Breast epithelium (tissue), 4 donors: ENCODE measurements around the gene TSHZ1. TPM values are rescaled to one million over a fixed set of nuclear protein-coding genes. Genes with fewer than 3 reads are reported as not detected.
A peak's percentile ranks its signal among the peaks of the same experiment; 100 is the strongest.

Source experiments
- DNase-seq, 2 donors: peaks; one replicate each; pipeline ENCODE4 v3.0.0-alpha.2; 2019; ENCODE audit warnings: low spot score in 2 of 2
- H3K27ac ChIP-seq, 2 donors: fragments of 200-600 bp; sonication (generic) in 1 of 2; one replicate each; pipeline ENCODE4 v1.5.1; 2016 to 2019; ENCODE audit warnings: mild to moderate bottlenecking in 1 of 2
- H3K27me3 ChIP-seq, 2 donors: fragments of 200-600 bp; sonication (generic) in 1 of 2; one replicate each; pipeline versions ENCODE4 v1.5.1 to v1.6.0; 2017 to 2019; ENCODE audit warnings: control low read depth in 1 of 2, mild to moderate bottlenecking in 1 of 2
- H3K36me3 ChIP-seq: fragments of 200-600 bp; one replicate; pipeline ENCODE4 v1.5.1; 2019
- H3K4me1 ChIP-seq, 2 donors: fragments of 200-600 bp; sonication (generic); one replicate each; pipeline ENCODE4 v1.5.1; 2016 to 2019; ENCODE audit warnings: control low read depth in 1 of 2
- H3K4me3 ChIP-seq, 3 donors: fragments of 200-600 bp; sonication (generic); 1 replicate in 2 of 3; 2 replicates in 1 of 3; pipeline ENCODE4 v1.5.1; 2016 to 2019; ENCODE audit warnings: mild to moderate bottlenecking in 3 of 3, moderate library complexity in 2 of 3
- H3K9me3 ChIP-seq, 2 donors: fragments of 200-600 bp; sonication (generic) in 1 of 2; one replicate each; pipeline ENCODE4 v1.5.1; 2016 to 2019; ENCODE audit warnings: control low read depth in 1 of 2
- POLR2A ChIP-seq: fragments of 450-650 bp; IDR thresholded peaks from one replicate; pipeline ENCODE4 v1.6.1; 2016; ENCODE audit warnings: antibody characterized with exemption, mild to moderate bottlenecking, moderate library complexity
- POLR2AphosphoS5 ChIP-seq, 3 donors: sonication (generic); formaldehyde crosslinking; IDR thresholded peaks; one replicate each; pipeline ENCODE4 v1.6.1; 2017; ENCODE audit warnings: antibody characterized with exemption in 3 of 3
- intact Hi-C: fragments of 100-400 bp; cut with DNase I; formaldehyde crosslinking; loops from one replicate; pipeline ENCODE4 v1.15.1; 2023; ENCODE audit warnings: low total_unique reads
- total RNA-seq, 3 donors: library from RNA; depleted of rRNA; stranded (reverse); fragments of >200 nt; gene quantifications; one replicate each; pipeline ENCODE4 v1.1.0, GENCODE V29; 2016
- TF ChIP-seq, protein P1 (sequence below), 3 donors: fragments of 450-650 bp; IDR thresholded peaks; one replicate each; pipeline ENCODE4 v1.5.1; 2016 to 2017; ENCODE audit warnings: antibody characterized with exemption in 3 of 3, mild to moderate bottlenecking in 3 of 3, moderate library complexity in 3 of 3

TSHZ1 gene
- total RNA-seq, 3 donors from 2014 or later = 12.3 to 18.3 (median 16.4) TPM

DNA sequence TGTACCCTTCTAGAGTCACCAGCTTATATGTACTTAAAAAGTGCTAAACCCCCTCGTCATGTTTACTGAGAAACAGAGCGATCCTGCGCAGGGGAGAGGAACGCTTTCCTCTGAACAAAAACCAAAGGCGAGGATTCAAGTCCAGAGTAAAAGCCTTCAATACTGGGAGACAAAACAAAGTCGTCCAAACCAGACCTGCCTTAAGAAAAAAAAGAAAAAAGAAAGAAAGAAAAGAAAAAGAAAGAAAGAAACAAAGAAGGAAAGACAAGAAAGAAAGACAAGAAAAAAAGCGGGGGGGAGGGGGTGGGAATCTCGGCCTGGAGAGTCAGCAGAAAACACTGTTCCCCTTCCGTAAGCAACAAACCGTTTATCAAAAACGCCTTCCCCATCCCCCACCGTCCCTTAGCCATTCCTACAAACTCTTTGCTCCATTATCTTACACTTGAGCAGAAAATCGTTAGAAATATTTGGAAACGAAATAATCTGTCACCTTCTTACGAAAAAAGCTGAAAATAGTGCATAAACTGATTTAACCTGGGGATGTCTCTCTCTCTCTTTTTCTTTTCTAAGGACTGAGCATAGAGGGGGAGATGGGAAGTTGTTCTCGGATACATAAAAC is 5.0 kb upstream of the TSHZ1 start:
- no peaks in the 10 kb centered on the region for H3K36me3 ChIP-seq
- H3K9me3 ChIP-seq = no peaks in the 10 kb centered on the region
- peak overlapping the region; percentile 43 to 61 (median 52) for H3K4me3 ChIP-seq
- TF ChIP-seq POLR2AphosphoS5 (IDR thresholded peaks at IDR 0.05) (no peak), POLR2A (no peak)
- TF ChIP-seq, protein P1, sequence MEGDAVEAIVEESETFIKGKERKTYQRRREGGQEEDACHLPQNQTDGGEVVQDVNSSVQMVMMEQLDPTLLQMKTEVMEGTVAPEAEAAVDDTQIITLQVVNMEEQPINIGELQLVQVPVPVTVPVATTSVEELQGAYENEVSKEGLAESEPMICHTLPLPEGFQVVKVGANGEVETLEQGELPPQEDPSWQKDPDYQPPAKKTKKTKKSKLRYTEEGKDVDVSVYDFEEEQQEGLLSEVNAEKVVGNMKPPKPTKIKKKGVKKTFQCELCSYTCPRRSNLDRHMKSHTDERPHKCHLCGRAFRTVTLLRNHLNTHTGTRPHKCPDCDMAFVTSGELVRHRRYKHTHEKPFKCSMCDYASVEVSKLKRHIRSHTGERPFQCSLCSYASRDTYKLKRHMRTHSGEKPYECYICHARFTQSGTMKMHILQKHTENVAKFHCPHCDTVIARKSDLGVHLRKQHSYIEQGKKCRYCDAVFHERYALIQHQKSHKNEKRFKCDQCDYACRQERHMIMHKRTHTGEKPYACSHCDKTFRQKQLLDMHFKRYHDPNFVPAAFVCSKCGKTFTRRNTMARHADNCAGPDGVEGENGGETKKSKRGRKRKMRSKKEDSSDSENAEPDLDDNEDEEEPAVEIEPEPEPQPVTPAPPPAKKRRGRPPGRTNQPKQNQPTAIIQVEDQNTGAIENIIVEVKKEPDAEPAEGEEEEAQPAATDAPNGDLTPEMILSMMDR (IDR thresholded peaks at IDR 0.05) = no peak
- intact Hi-C loops = no loop called here
- no peak for DNase-seq
- H3K27ac ChIP-seq = peak overlapping the region; percentile 60 to 87
- H3K4me1 ChIP-seq = no peaks in the 10 kb centered on the region
- H3K27me3 ChIP-seq = no peaks in the 10 kb centered on the region

DNA sequence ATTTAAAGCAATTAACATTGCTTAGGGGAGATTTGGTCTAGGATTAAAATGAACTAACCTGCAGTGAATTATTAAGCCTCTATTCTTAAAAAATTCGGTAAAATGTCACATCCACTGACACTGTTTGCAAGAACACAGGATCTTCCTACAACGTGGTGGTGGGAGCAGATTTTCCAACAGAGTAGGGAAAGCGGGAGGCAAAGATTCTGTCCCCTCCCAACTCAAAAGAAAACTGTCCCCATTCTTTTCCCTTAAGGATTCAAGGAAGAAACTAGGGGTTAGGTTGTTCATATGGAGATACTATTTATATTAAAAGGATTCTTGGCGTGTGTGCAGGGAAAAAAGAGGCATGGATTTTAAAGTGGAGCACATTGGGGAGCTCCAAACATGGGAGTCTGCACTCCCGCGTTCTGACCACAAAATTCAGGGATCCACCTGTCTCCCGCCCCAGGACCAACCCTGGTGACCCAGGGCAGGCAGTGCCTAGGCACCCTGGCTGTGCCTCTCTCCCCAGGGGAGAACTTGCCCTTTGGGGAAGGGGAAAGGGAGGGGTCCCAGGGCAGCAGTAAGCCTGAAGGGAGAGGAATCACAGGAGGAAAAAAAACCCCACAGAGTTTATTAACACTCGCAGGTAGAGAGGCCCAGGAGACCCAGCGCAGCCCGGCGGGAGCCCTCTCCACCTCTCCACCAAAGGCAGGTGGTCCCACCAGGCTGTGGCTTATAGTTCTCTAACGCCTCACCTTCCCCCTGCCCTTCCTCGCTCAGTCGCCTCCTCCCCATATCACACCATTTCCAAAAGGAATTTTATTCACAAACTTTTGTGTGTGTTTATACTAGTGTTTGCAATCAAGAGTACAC is 3.9 kb upstream of the TSHZ1 start:
- TF ChIP-seq, protein P1 (IDR thresholded peaks at IDR 0.05) = no peak
- no peak for TF ChIP-seq POLR2AphosphoS5 (IDR thresholded peaks at IDR 0.05)
- no peak for TF ChIP-seq POLR2A
- no peaks in the 10 kb centered on the region for H3K36me3 ChIP-seq
- H3K4me1 ChIP-seq = no peaks in the 10 kb centered on the region
- no peaks in the 10 kb centered on the region for H3K9me3 ChIP-seq
- no peaks in the 10 kb centered on the region for H3K27me3 ChIP-seq
- peak overlapping the region; percentile 46 to 99 for H3K27ac ChIP-seq
- H3K4me3 ChIP-seq = peak overlapping the region; percentile 90 to 94 (median 93)
- no peak for DNase-seq
- intact Hi-C loops = no loop called here

DNA sequence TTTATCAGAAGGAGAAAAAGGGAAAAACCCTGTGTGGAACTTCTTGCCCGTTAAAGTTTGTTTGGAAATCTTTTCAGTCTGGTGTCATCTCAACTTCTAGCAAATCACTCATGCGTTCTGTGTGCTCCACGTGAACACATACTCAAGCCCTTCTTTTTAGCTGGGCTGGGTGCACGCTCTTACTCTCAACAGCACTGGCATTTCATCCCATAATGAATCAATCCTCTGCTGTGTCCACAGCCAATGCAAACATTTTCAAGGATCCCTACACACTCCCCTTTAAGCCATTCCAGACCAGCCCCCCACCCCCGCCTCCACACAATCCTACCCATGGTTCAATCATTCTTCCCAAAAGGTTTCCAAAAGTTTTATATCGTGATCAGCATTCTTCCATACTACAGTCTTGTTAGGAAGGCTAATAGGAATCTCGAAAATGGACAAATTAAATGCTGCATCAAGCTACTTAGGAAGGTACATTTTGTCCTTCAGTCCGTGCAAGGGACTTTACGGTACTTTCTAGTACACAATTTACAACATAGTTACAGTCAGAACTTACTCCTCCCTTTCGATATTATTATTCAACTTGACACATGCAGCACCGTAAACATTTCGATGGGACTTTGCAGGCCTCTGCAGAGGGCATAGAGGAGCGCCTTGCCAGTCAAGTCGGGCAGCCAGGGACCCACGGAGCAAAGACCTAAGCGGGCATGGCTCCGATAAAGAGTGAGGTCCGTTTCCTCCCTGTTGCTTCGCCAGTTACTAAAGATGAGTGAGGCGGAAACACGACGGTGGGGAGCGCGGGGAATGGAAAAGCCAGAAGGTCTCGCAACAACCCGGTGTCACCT is 3.1 kb upstream of the TSHZ1 start:
- peak in 1 of 2 donors; percentile 27 for DNase-seq
- H3K27me3 ChIP-seq = no peaks in the 10 kb centered on the region
- intact Hi-C loops = no loop called here
- no peaks in the 10 kb centered on the region for H3K36me3 ChIP-seq
- TF ChIP-seq POLR2AphosphoS5 (IDR thresholded peaks at IDR 0.05) (peak in 1 of 3 donors; percentile 14), POLR2A (no peak)
- H3K4me3 ChIP-seq = peak overlapping the region; percentile 90 to 94 (median 93)
- peak overlapping the region; percentile 95 to 99 for H3K27ac ChIP-seq
- no peaks in the 10 kb centered on the region for H3K4me1 ChIP-seq
- H3K9me3 ChIP-seq = no peaks in the 10 kb centered on the region

DNA sequence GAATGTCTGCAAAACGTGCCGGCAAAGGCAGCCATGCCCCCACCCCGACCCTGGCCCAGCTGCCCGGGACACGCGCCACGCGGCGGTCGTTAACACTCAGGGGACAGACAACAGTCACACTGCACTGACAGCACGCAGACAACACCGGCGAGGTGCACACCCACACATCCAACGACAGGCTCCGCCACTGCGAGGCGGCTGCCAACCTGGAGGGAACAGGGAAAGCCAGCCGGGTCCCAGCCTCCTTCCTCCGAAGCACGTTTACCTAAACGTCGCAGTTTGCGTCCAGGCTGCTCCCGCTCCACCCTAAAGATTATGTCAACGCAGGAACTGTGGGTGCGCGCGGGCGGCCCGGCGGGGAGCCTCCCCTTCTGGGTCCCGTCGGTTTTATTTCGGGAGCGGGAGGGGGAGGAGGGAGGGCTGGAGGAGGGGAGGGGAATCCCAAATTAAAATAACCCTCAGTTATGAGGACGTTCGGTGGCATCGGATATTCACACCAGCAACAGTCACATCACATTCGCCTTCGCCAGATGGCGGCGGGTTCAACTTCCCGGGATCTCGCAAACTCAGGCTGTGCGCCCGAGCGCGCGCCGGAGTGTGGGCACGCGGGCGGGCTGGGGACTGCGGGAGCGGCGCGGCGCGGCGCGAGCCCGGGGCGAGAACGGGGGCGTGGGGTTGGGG is 2.3 kb upstream of the TSHZ1 start:
- Histone ChIP-seq H3K9me3 (no peaks in the 10 kb centered on the region), H3K4me3 (peak overlapping the region; percentile 90 to 94 (median 93)), H3K27me3 (no peaks in the 10 kb centered on the region), H3K36me3 (no peaks in the 10 kb centered on the region), H3K27ac (peak overlapping the region; percentile 95 to 99), H3K4me1 (no peaks in the 10 kb centered on the region)
- peak in 1 of 2 donors; percentile 47 for DNase-seq
- intact Hi-C loops = no loop called here
- no peak for TF ChIP-seq POLR2A
- peak in 1 of 3 donors; percentile 24 for TF ChIP-seq POLR2AphosphoS5 (IDR thresholded peaks at IDR 0.05)

DNA sequence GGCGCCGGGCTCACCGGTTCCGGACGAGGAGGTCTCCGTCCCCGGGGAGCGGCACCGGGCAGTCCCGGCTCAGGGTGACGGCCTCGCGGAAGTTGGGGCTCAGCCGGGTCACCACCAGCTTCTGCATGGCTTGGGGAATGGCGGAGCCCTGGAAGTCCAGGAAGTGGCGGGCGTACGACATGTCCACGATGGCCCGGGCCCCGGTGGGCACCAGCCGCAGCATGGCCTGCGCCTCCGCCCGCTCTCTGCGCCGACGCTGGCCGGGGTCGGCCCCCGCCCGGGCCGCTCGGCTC is 1.8 kb upstream of the TSHZ1 start:
- intact Hi-C loops = no loop called here
- no peaks in the 10 kb centered on the region for H3K9me3 ChIP-seq
- peak overlapping the region; percentile 95 to 99 for H3K27ac ChIP-seq
- TF ChIP-seq, protein P1 (IDR thresholded peaks at IDR 0.05) = no peak
- TF ChIP-seq POLR2AphosphoS5 (IDR thresholded peaks at IDR 0.05) = no peak
- TF ChIP-seq POLR2A = no peak
- no peaks in the 10 kb centered on the region for H3K27me3 ChIP-seq
- no peaks in the 10 kb centered on the region for H3K4me1 ChIP-seq
- peak overlapping the region; percentile 90 to 94 (median 93) for H3K4me3 ChIP-seq
- DNase-seq = no peak
- H3K36me3 ChIP-seq = no peaks in the 10 kb centered on the region
